Measurements from ENCODE around the gene PECR. TPM values are rescaled to one million over a fixed set of nuclear protein-coding genes. Genes with fewer than 3 reads are reported as not detected.

PECR gene
- total and polyA plus RNA-seq, 2 of the 4 experiments (the other 2 are of a cell fraction): 11.4 to 17.7 TPM

DNA sequence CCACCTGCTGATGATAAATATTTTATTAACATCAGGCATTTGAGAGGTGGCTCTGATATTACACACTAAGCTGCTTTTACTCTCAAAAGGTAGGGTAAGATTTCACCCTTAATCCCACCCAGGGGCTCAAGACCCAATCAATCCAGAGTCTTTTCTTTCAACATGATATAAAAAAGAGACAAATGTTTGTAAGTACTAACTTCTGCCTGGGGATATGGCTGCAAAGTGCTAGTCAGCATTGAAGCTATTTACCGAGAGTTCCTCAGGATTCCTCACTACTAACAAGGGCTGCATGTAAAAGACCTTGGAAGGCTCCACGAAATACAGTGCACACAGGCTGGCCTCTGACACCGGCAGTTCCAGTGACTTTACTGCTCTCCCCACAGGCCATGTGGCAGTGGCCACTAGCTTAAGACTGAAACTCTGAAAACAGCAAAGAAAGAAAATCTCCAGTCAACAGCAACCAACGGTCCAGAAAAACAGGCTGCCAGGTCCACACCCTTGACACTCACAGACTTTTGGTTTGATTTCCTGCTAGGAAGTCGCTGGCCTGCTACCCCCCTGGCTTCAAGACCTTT, 79.4 kb downstream of the PECR start:
- no peaks in the 10 kb centered on the region for H3K9me3 ChIP-seq (ENCODE audit: control insufficient read depth, insufficient read depth, low read length)
- H2BK20ac ChIP-seq (ENCODE audit: low read depth, low read length): no peak overlapping the region
- no peak overlapping the region for H4K91ac ChIP-seq (ENCODE audit: insufficient read depth, low read depth, low read length)
- no peak overlapping the region for H3K4ac ChIP-seq (ENCODE audit: low read depth, low read length)
- H3K36me3 ChIP-seq (ENCODE audit: control insufficient read depth, insufficient read depth, low read length): no peaks in the 10 kb centered on the region
- TF ChIP-seq FOS (IDR thresholded peaks at IDR 0.05; ENCODE audit: low read depth, low read length) (no peak), CHD1 (IDR thresholded peaks at IDR 0.05; ENCODE audit: low read depth, low read length) (no peak), ELK1 (IDR thresholded peaks at IDR 0.05; ENCODE audit: borderline replicate concordance, low read depth, low read length) (no peak), NFE2L2 (IDR thresholded peaks at IDR 0.05; ENCODE audit: low read depth, low read length) (no peak)
- no peak overlapping the region for H3K27ac ChIP-seq (ENCODE audit: insufficient read depth, low read length)
- no peak overlapping the region for H3K18ac ChIP-seq (ENCODE audit: low read depth, low read length)
- no peaks in the 10 kb centered on the region; the same call in 1 of the 2 replicates for H3K9me1 ChIP-seq (ENCODE audit: insufficient read depth, low read length)
- H2AK9ac ChIP-seq (replicated peaks; ENCODE audit: low read depth, low read length, poor library complexity): no peak overlapping the region
- no peak overlapping the region for H4K5ac ChIP-seq (ENCODE audit: low read depth, low read length)
- H2AK5ac ChIP-seq (ENCODE audit: low read depth, low read length): no peak overlapping the region
- H2BK15ac ChIP-seq (ENCODE audit: low read depth, low read length): no peak overlapping the region
- no peak overlapping the region for H2AFZ ChIP-seq (replicated peaks; ENCODE audit: low read length, poor library complexity)
- H4K8ac ChIP-seq (ENCODE audit: low read depth in 2 of 2, low read length in 2 of 2): no peak overlapping the region
- H3K27me3 ChIP-seq (ENCODE audit: control insufficient read depth, insufficient read depth, low read length): no peaks in the 10 kb centered on the region
- no peak for DNase-seq
- in situ Hi-C loops (cut with MboI; ENCODE audit: low sequenced_read_pairs) (no loop called here), dilution Hi-C loops (cut with HindIII; ENCODE audit: low sequenced_read_pairs, unreplicated experiment) (no loop called here), intact Hi-C loops (cut with micrococcal nuclease) (no loop called here)
- no peak overlapping the region for H3K23ac ChIP-seq (ENCODE audit: low read depth, low read length)
- no peak overlapping the region for H3K4me3 ChIP-seq (ENCODE audit: insufficient read depth, low read depth, low read length)
- H3K4me1 ChIP-seq (ENCODE audit: control insufficient read depth, insufficient read depth, low read length): no peaks in the 10 kb centered on the region
- H2BK5ac ChIP-seq (ENCODE audit: low read depth, low read length, poor library complexity, severe bottlenecking): no peak overlapping the region
- H2BK120ac ChIP-seq (ENCODE audit: low read depth, low read length): no peak overlapping the region
- no peaks in the 10 kb centered on the region for H4K20me1 ChIP-seq (ENCODE audit: insufficient read depth, low read length)
- H3K14ac ChIP-seq (replicated peaks; ENCODE audit: low read depth, low read length): no peak overlapping the region
- BruUV-seq (replicated peaks): no TSS peak
- no peak overlapping the region for H3K9ac ChIP-seq (ENCODE audit: low read depth, low read length)
- POLR2A ChIA-PET (ENCODE audit: unreplicated experiment): no interaction called here
- no CpG with 5 or more reads among the region's 5 CpGs for WGBS, 2 experiments (ENCODE audit: extremely low coverage in 2 of 2, insufficient read length in 1 of 2)
- no peaks in the 10 kb centered on the region for H3K79me1 ChIP-seq (ENCODE audit: low read depth in 1 of 2, low read length in 2 of 2)
- CTCF ChIA-PET: no interaction called here
- no peak for ATAC-seq (ENCODE audit: low read depth)
- no peak overlapping the region for H3K4me2 ChIP-seq (ENCODE audit: low read depth, low read length)
- no peak overlapping the region for H3K56ac ChIP-seq (ENCODE audit: extremely low read depth, insufficient read depth, low read length)

Data from IMR-90 (cell line).